Effector memory CD4-positive, alpha-beta T cell (primary cell): ENCODE results near the gene YWHAB.
A peak's percentile ranks its signal among the peaks of the same experiment; 100 is the strongest.

Experiments
- DNase-seq, 3 donors: peaks; one replicate each; pipeline ENCODE4 v3.0.0-alpha.2; 2020
- H3K27ac ChIP-seq: 2 replicates; pipeline ENCODE4 v1.7.0; 2013; ENCODE audit warnings: mild to moderate bottlenecking, low read length, moderate library complexity; ENCODE audit not compliant: insufficient read depth, poor library complexity, severe bottlenecking
- H3K27me3 ChIP-seq: replicated peaks from 2 replicates; pipeline ENCODE4 v1.7.0; 2013; ENCODE audit warnings: mild to moderate bottlenecking, low read length; ENCODE audit not compliant: insufficient read depth, control insufficient read depth, poor library complexity, severe bottlenecking
- H3K36me3 ChIP-seq: 2 replicates; pipeline ENCODE4 v1.7.0; 2013; ENCODE audit warnings: mild to moderate bottlenecking, low read length, moderate library complexity; ENCODE audit not compliant: control insufficient read depth, insufficient read depth
- H3K4me1 ChIP-seq: 2 replicates; pipeline ENCODE4 v1.7.0; 2013; ENCODE audit warnings: low read length, mild to moderate bottlenecking; ENCODE audit not compliant: control insufficient read depth, insufficient read depth, poor library complexity, severe bottlenecking
- H3K4me3 ChIP-seq: 2 replicates; pipeline ENCODE4 v1.7.0; 2013; ENCODE audit warnings: low read length, low read depth, mild to moderate bottlenecking; ENCODE audit not compliant: insufficient read depth, poor library complexity, severe bottlenecking
- H3K9me3 ChIP-seq: 2 replicates; pipeline ENCODE4 v1.7.0; 2013; ENCODE audit warnings: mild to moderate bottlenecking, low read length, moderate library complexity; ENCODE audit not compliant: control insufficient read depth
- total RNA-seq, 3 donors: gene quantifications; one replicate each; lab custom pipeline; 2026; lab: John Stamatoyannopoulos, UW

The YWHAB gene
- total RNA-seq: 195 to 345 (median 263) reads per million in 3 donors

GRCh38 chr20:44885392-44886265, at the start of gene YWHAB:
Gene YWHAB, plus strand, starts transcription at chr20:44885705. Its CDS starts 15,829 bp downstream, at chr20:44901534.
- Histone ChIP-seq H3K27ac (peak within 1 kb of the TSS; percentile 95), H3K36me3 (peaks cover 4% of the 10 kb centered on the region), H3K4me3 (peak within 1 kb of the TSS; percentile 97), H3K4me1 (peaks cover 26% of the 10 kb centered on the region), H3K9me3 (no peaks in the 10 kb centered on the region), H3K27me3 (no peaks in the 10 kb centered on the region)
- peak; percentile 93 to 95 (median 95) for DNase-seq

- Histone ChIP-seq H3K4me3 (no peak overlapping the region), H3K4me1 (no peaks in the 10 kb centered on the region), H3K9me3 (no peaks in the 10 kb centered on the region), H3K36me3 (no peaks in the 10 kb centered on the region), H3K27me3 (no peaks in the 10 kb centered on the region), H3K27ac (no peak overlapping the region)
- DNase-seq: no peak
Observed at GRCh38 chr20:44836601-44837120, 48.8 kb upstream of the YWHAB start.

- Histone ChIP-seq H3K4me3 (no peak overlapping the region), H3K27me3 (no peaks in the 10 kb centered on the region), H3K9me3 (no peaks in the 10 kb centered on the region), H3K36me3 (no peaks in the 10 kb centered on the region), H3K4me1 (no peaks in the 10 kb centered on the region), H3K27ac (no peak overlapping the region)
- no peak for DNase-seq
Observed at GRCh38 chr20:44837946-44838345, 47.6 kb upstream of the YWHAB start.

- no peaks in the 10 kb centered on the region for H3K9me3 ChIP-seq
- H3K27me3 ChIP-seq: peaks cover 2% of the 10 kb centered on the region
- no peak overlapping the region for H3K4me3 ChIP-seq
- no peaks in the 10 kb centered on the region for H3K36me3 ChIP-seq
- H3K27ac ChIP-seq: no peak overlapping the region
- H3K4me1 ChIP-seq: no peaks in the 10 kb centered on the region
- no peak for DNase-seq
Observed at GRCh38 chr20:44838521-44838920, 47.0 kb upstream of the YWHAB start.

GRCh38 chr20:44839481-44839880, 46.0 kb upstream of the YWHAB start:
- H3K4me3 ChIP-seq: no peak overlapping the region
- H3K27me3 ChIP-seq: peaks cover 4% of the 10 kb centered on the region
- DNase-seq: no peak
- no peaks in the 10 kb centered on the region for H3K9me3 ChIP-seq
- H3K4me1 ChIP-seq: no peaks in the 10 kb centered on the region
- H3K36me3 ChIP-seq: no peaks in the 10 kb centered on the region
- no peak overlapping the region for H3K27ac ChIP-seq

GRCh38 chr20:44840826-44841225, 44.7 kb upstream of the YWHAB start:
- Histone ChIP-seq H3K9me3 (no peaks in the 10 kb centered on the region), H3K27ac (no peak overlapping the region), H3K36me3 (no peaks in the 10 kb centered on the region), H3K4me3 (no peak overlapping the region), H3K27me3 (peaks cover 4% of the 10 kb centered on the region), H3K4me1 (no peaks in the 10 kb centered on the region)
- DNase-seq: no peak

GRCh38 chr20:44841955-44842354, 43.5 kb upstream of the YWHAB start:
- no peak overlapping the region for H3K4me3 ChIP-seq
- no peak for DNase-seq

GRCh38 chr20:44843876-44844275, 41.6 kb upstream of the YWHAB start:
- no peak for DNase-seq
- peaks cover 4% of the 10 kb centered on the region for H3K27me3 ChIP-seq

More at GRCh38 chr20:44841955-44842354, 43.5 kb upstream of the YWHAB start:
- peaks cover 4% of the 10 kb centered on the region for H3K27me3 ChIP-seq
- H3K9me3 ChIP-seq: no peaks in the 10 kb centered on the region
- no peaks in the 10 kb centered on the region for H3K36me3 ChIP-seq
- H3K4me1 ChIP-seq: no peaks in the 10 kb centered on the region
- no peak overlapping the region for H3K27ac ChIP-seq

GRCh38 chr20:44848254-44849015, 37.1 kb upstream of the YWHAB start:
- H3K36me3 ChIP-seq: no peaks in the 10 kb centered on the region
- H3K4me1 ChIP-seq: no peaks in the 10 kb centered on the region
- H3K9me3 ChIP-seq: no peaks in the 10 kb centered on the region
- no peak for DNase-seq
- H3K27ac ChIP-seq: no peak overlapping the region
- H3K27me3 ChIP-seq: peaks cover 3% of the 10 kb centered on the region
- H3K4me3 ChIP-seq: no peak overlapping the region

More at GRCh38 chr20:44843876-44844275, 41.6 kb upstream of the YWHAB start:
- no peaks in the 10 kb centered on the region for H3K4me1 ChIP-seq
- no peak overlapping the region for H3K27ac ChIP-seq
- no peaks in the 10 kb centered on the region for H3K9me3 ChIP-seq
- no peak overlapping the region for H3K4me3 ChIP-seq
- H3K36me3 ChIP-seq: no peaks in the 10 kb centered on the region
